ENCODE results near the gene GPR87. TPM values are rescaled to one million over a fixed set of nuclear protein-coding genes. Genes with fewer than 3 reads are reported as not detected.
A peak's percentile ranks its signal among the peaks of the same experiment; 100 is the strongest.

Gene GPR87
- total RNA-seq, 1 donor from 2014 or later = 0.24 TPM

DNA sequence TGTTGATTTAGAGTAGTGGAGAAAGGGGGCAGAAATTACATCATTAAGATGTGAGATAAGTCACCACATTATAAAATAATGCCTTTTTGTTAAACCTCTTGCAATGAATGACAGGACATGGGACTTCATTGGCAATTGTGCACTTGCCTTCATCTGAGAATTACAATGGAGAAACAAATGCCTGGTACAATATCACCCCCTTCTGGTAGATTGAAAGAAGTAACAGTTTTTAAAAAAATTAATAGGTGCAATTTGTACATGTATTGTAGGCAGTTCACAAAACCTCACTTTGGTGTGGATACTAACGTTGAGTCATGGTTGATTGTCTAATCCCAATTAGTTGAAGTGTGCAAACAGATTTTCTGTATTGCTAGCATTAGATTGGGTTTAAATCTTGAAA, 33.7 kb downstream of the GPR87 start:
- TF ChIP-seq, protein P1, sequence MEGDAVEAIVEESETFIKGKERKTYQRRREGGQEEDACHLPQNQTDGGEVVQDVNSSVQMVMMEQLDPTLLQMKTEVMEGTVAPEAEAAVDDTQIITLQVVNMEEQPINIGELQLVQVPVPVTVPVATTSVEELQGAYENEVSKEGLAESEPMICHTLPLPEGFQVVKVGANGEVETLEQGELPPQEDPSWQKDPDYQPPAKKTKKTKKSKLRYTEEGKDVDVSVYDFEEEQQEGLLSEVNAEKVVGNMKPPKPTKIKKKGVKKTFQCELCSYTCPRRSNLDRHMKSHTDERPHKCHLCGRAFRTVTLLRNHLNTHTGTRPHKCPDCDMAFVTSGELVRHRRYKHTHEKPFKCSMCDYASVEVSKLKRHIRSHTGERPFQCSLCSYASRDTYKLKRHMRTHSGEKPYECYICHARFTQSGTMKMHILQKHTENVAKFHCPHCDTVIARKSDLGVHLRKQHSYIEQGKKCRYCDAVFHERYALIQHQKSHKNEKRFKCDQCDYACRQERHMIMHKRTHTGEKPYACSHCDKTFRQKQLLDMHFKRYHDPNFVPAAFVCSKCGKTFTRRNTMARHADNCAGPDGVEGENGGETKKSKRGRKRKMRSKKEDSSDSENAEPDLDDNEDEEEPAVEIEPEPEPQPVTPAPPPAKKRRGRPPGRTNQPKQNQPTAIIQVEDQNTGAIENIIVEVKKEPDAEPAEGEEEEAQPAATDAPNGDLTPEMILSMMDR (IDR thresholded peaks at IDR 0.05) = peak; percentile 68
- DNase-seq (no peak), ATAC-seq (peak; percentile 71 to 75)
- Histone ChIP-seq H3K27me3 (ENCODE audit: low read depth) (no peaks in the 10 kb centered on the region), H3K27ac (no peak overlapping the region), H3K9me3 (no peaks in the 10 kb centered on the region), H3K4me1 (peaks cover 11% of the 10 kb centered on the region), H3K36me3 (no peaks in the 10 kb centered on the region), H3K4me3 (no peak overlapping the region)
- intact Hi-C loops (cut with DNase I) = no loop called here

DNA sequence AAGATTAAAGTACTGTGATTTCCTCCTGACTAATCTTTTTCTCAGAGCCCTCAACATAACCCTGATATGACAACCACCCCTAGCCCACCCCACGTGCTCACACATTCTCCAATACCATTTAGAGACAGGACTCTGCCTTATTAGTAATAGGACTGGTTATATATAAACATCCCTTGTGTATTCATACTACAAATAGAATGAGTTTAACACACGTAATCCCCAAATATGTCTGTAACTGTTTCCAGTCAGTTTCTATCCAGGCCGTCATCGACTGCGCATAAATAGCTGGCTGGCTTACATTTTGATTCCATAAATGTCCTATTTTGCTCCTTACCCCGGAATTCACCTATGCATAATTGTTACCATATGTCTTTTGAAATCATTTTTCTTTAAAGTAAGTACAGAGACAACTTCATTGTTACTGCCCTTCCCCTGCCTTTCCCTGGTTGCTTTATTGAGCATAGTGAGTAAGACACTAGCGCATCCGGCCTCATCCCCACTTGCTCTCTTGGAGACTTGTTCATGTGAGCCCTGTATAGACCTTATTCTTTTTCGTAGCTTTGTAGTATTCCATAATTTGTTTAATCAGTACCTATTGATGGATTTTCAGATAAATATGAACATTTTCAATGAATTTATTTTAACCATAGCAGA, 34.8 kb downstream of the GPR87 start:
- DNase-seq = no peak
- Histone ChIP-seq H3K4me3 (no peak overlapping the region), H3K36me3 (no peaks in the 10 kb centered on the region), H3K9me3 (no peaks in the 10 kb centered on the region), H3K27ac (no peak overlapping the region), H3K4me1 (peaks cover 11% of the 10 kb centered on the region), H3K27me3 (ENCODE audit: low read depth) (no peaks in the 10 kb centered on the region)
- TF ChIP-seq, protein P1 (IDR thresholded peaks at IDR 0.05) = no peak
- intact Hi-C loops (cut with DNase I) = no loop called here
- no peak for ATAC-seq

DNA sequence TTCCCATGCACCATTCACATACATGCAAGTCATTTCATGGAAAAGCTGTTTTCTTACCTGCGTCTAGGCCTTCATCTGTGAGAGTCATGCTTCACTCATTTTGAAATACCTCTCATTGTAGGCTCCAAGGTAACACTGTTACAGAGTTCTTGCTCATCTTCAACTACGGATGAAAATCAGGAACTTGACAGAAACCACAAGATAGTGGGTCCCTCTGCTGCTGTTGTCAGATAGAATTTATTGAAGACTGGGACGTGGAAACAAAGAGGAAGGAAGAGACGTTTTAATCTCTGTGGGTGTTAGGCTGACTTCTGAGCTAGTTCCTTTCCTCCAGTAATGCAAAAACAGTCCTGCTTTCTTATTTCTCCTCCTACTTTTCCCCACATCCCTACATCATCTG, 38.4 kb downstream of the GPR87 start, which contains the start of gene P2RY14:
Gene P2RY14, minus strand, starts transcription at position 313 of the 400 bp plus-strand sequence. CDS start 64,226 bp downstream, outside the sequence.
- Histone ChIP-seq H3K27me3 (ENCODE audit: low read depth) (no peaks in the 10 kb centered on the region), H3K27ac (no peak within 1 kb of the TSS), H3K4me3 (no peak within 1 kb of the TSS), H3K36me3 (no peaks in the 10 kb centered on the region), H3K4me1 (no peaks in the 10 kb centered on the region), H3K9me3 (no peaks in the 10 kb centered on the region)
- TF ChIP-seq, protein P1 (IDR thresholded peaks at IDR 0.05) = no peak
- intact Hi-C loops (cut with DNase I) = loop anchor here (5.0 kb wide), 1 partner anchor 51 kb away; no protein-coding TSS in a partner anchor
- peak; percentile 68 to 76 for ATAC-seq
- DNase-seq = no peak

DNA sequence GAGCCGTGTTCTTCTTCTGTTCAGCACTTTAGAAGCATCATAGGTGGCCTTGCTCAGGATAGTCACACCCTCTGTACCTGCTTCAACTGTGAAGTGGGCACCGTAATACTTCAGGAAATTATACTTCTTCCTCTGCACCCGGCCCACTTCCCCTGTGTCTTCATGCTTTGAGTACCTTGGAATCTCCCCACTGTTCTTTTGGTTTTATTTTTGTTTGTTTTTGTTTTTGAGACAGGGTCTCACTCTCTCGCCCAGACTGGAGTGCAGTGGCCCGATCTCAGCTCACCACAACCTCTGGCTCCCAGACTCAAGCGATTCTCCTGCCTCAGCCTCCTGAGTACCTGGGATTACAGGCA, 40.0 kb downstream of the GPR87 start:
- no peaks in the 10 kb centered on the region for H3K27me3 ChIP-seq (ENCODE audit: low read depth)
- ATAC-seq = no peak
- H3K4me1 ChIP-seq = no peaks in the 10 kb centered on the region
- DNase-seq = no peak
- TF ChIP-seq, protein P1 (IDR thresholded peaks at IDR 0.05) = no peak
- H3K4me3 ChIP-seq = no peak overlapping the region
- no peak overlapping the region for H3K27ac ChIP-seq
- H3K9me3 ChIP-seq = no peaks in the 10 kb centered on the region
- intact Hi-C loops (cut with DNase I) = loop anchor here (5.0 kb wide), 1 partner anchor 49 kb away; no protein-coding TSS in a partner anchor
- H3K36me3 ChIP-seq = no peaks in the 10 kb centered on the region

DNA sequence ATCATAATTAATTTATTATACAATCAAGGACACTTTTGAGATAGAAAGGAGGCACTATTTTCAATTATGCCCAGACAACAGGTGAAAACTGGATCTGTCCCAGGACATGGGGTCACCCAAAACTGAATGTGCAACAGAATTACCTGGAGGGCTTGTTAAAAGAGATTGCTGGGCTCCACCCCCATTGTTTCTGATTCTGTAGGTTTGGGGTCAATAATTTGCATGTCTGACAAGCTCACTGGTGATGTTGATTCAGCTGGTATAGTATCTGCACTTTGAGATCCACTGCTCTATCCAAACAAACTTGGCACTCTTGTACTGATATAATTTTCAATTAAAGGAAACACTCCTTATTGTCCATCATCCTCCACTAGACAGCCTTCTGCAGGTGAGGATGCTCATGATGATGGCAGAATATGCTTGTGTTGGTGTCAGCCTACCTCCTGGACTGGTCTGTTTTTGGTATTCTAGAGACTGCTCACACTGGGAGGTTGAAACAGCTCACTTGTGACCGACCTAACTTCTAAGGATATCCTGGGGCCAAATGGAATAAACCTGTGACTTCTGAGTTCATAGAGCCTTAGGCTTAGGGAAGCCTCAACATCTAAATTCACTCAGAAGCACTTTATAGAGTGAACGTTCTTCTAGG, 40.5 kb downstream of the GPR87 start:
- intact Hi-C loops (cut with DNase I) = loop anchor here (5.0 kb wide), 1 partner anchor 49 kb away; no protein-coding TSS in a partner anchor
- H3K36me3 ChIP-seq = no peaks in the 10 kb centered on the region
- H3K9me3 ChIP-seq = no peaks in the 10 kb centered on the region
- H3K27ac ChIP-seq = no peak overlapping the region
- no peaks in the 10 kb centered on the region for H3K27me3 ChIP-seq (ENCODE audit: low read depth)
- no peak overlapping the region for H3K4me3 ChIP-seq
- H3K4me1 ChIP-seq = no peaks in the 10 kb centered on the region
- DNase-seq = no peak
- no peak for ATAC-seq
- TF ChIP-seq, protein P1 (IDR thresholded peaks at IDR 0.05) = no peak

Data from lower lobe of right lung (tissue), 2 donors.